Measurements from ENCODE around the gene PCDHA10.
"Not testable (repeated sequence)": the region's sequence is repeated elsewhere in the genome, so short reads cannot be mapped to it uniquely, and the experiment has no call there.

Gene PCDHA10

GRCh38 chr5:140842798-140843733 lies 12.6 kb upstream of the PCDHA10 start:
- no peak for DNase-seq (ENCODE audit: low spot score)

DNA sequence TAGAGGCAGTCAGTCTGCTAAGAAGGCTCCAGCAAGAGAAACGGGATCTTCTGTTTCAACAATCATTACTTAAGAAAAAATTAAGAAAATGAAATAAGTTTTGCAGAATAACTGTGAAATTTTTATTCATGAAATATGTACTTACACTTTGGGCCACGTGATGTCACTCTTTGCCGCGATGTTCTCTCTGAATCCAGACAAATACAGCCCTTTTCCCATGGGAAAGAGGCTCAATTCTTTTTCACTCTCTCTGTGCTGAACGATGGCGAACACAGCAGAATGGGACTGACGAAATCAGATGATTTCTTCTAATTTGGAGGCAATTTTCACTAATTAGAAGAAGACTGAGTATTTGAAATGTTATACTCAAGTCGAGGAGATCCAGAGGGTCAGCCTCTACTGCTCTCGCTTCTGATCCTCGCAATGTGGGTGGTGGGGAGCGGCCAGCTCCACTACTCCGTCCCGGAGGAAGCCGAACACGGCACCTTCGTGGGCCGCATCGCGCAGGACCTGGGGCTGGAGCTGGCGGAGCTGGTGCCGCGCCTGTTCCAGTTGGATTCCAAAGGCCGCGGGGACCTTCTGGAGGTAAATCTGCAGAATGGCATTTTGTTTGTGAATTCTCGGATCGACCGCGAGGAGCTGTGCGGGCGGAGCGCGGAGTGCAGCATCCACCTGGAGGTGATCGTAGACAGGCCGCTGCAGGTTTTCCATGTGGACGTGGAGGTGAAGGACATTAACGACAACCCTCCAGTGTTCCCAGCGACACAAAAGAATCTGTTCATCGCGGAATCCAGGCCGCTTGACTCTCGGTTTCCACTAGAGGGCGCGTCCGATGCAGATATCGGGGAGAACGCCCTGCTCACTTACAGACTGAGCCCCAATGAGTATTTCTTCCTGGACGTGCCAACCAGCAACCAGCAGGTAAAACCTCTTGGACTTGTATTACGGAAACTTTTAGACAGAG lies 7.3 kb upstream of the PCDHA10 start, which contains the start of gene PCDHA9:
Gene PCDHA9 (plus strand): TSS at position 244 of the 964 bp plus-strand sequence. CDS start 114 bp downstream, at position 358.
- DNase-seq (ENCODE audit: low spot score): not testable (repeated sequence)

GRCh38 chr5:140849831-140850634 lies 5.7 kb upstream of the PCDHA10 start:
- not testable (repeated sequence) for DNase-seq (ENCODE audit: low spot score)

- DNase-seq (ENCODE audit: low spot score): no peak
Measured at GRCh38 chr5:140857177-140857986, 1.7 kb downstream of the PCDHA10 start.

DNA sequence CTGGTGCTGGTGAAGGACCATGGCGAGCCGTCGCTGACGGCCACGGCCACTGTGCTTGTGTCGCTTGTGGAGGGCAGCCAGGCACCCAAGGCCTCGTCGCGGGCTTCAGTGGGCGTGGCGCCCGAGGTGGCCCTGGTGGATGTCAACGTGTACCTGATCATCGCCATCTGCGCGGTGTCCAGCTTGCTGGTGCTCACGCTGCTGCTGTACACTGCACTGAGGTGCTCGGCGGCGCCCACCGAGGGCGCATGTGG lies 2.2 kb downstream of the PCDHA10 start:
- no peak for DNase-seq (ENCODE audit: low spot score)

- no peak for DNase-seq (ENCODE audit: low spot score)
Measured at GRCh38 chr5:140862441-140863295, 7.0 kb downstream of the PCDHA10 start.

- DNase-seq (ENCODE audit: low spot score): no peak
Measured at GRCh38 chr5:140868721-140869554, 13.2 kb downstream of the PCDHA10 start, which contains the start of gene PCDHA11. Gene PCDHA11, plus strand, starts transcription at chr5:140868957. Its CDS starts 147 bp downstream, at chr5:140869104.

DNA sequence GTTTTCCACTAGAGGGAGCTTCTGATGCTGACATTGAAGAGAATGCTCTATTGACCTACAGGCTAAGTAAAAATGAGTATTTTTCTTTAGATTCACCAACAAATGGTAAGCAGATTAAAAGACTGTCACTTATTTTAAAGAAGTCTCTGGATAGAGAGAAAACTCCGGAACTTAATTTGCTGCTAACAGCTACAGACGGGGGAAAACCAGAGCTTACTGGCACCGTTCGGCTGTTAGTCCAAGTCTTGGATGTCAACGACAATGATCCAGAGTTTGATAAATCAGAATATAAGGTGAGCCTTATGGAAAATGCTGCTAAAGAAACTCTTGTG lies 13.8 kb downstream of the PCDHA10 start:
- no peak for DNase-seq (ENCODE audit: low spot score)

DNA sequence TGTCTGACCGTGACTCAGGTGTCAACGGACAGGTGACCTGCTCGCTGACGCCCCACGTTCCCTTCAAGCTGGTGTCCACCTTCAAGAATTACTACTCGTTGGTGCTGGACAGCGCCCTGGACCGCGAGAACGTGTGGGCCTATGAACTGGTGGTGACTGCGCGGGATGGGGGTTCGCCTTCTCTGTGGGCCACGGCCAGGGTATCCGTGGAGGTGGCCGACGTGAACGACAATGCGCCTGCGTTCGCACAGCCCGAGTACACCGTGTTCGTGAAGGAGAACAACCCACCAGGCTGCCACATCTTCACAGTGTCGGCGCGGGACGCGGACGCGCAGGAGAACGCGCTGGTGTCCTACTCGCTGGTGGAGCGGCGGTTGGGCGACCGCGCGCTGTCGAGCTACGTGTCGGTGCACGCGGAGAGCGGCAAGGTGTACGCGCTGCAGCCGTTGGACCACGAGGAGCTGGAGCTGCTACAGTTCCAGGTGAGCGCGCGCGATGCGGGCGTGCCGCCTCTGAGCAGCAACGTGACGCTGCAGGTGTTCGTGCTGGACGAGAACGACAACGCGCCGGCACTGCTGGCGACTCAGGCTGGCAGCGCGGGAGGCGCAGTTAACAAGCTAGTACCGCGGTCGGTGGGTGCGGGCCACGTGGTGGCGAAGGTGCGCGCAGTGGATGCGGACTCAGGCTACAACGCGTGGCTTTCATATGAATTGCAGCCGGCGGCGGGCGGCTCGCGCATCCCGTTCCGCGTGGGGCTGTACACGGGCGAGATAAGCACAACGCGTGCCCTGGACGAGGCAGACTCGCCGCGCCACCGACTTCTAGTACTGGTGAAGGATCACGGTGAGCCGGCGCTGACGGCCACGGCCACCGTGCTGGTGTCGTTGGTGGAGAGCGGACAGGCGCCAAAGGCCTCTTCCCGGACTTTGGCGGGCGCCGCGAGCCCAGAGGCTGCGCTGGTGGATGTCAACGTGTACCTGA lies 14.8 kb downstream of the PCDHA10 start:
- no peak for DNase-seq (ENCODE audit: low spot score)

GRCh38 chr5:140875085-140876065 lies 19.7 kb downstream of the PCDHA10 start, which contains the start of gene PCDHA12:
Gene PCDHA12, plus strand, starts transcription at chr5:140875308. Its CDS starts 165 bp downstream, at chr5:140875473.
- no peak for DNase-seq (ENCODE audit: low spot score)

- DNase-seq (ENCODE audit: low spot score): not testable (repeated sequence)
Measured at GRCh38 chr5:140876541-140877261, 21.0 kb downstream of the PCDHA10 start.

GRCh38 chr5:140877262-140877581 lies 21.5 kb downstream of the PCDHA10 start:
- DNase-seq (ENCODE audit: low spot score): no peak

DNA sequence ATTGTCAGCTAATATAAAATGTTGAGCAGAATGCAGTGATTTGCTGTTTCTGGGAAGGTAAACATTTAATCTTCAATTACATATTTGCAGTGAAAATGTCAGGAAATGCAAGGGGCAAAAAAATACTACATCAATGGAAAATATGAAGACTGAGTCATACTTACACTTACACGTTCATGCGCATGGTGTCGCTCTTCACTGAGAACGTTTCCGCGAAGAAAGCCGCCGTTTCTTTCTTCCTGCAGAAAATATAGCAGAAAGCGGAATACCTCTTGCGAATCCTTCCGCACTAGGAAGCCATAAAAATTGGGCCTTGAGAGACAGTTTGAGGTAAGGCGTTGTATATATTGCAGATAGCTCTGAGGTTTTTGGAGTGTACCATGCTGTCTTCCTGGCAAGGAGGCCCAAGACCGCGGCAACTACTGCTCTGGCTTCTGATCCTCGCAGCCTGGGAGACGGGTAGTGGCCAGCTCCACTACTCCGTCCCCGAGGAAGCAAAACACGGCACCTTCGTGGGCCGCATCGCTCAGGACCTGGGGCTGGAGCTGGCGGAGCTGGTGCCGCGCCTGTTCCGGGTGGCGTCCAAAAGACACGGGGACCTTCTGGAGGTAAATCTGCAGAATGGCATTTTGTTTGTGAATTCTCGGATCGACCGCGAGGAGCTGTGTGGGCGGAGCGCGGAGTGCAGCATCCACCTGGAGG lies 26.3 kb downstream of the PCDHA10 start, which contains the start of gene PCDHA13:
Gene PCDHA13 (plus strand): TSS at position 236 of the 702 bp plus-strand sequence. CDS start 145 bp downstream, at position 381.
- DNase-seq (ENCODE audit: low spot score): no peak

DNA sequence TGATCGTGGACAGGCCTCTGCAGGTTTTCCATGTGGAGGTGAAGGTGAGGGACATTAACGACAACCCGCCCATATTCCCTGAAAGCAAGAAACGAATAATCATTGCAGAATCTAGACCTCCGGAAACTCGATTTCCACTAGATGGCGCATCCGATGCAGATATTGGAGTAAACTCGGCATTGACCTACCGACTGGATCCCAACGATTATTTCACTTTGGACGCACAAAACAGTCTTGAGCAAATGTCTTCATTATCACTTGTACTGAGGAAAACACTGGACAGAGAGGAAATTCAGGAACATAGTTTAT lies 26.8 kb downstream of the PCDHA10 start:
- no peak for DNase-seq (ENCODE audit: low spot score)

- DNase-seq (ENCODE audit: low spot score): no peak
Measured at GRCh38 chr5:140883373-140883772, 27.7 kb downstream of the PCDHA10 start.
